ENCODE measurements around the gene GIMAP6. TPM values are rescaled to one million over a fixed set of nuclear protein-coding genes. Genes with fewer than 3 reads are reported as not detected.

GIMAP6 gene
- polyA plus RNA-seq, 2 of the 4 experiments (the other 2 are of a cell fraction): not detected

DNA sequence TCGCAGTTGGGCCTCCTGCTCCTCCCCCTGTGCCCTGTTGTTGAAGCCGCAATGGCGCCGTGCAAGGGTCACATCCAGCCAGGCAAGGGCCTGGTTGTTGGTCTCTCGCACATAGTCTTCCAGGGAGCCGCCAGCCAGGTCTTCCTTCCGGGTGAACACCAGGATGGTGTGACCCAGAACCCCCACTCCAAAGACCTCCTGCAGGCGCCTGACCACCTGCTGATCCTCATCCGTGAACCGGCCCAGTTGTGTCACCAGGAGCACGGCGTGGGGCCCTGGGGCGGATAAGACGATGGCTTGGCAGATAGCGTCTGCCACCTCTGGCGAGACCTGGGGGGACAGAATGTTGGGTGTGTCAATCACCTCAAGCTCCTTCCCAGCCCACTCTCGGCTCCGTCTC lies 4.2 kb downstream of the GIMAP6 start:
- no peaks in the 10 kb centered on the region for H3K9me3 ChIP-seq
- ChIA-PET POLR2A (no interaction called here), CTCF (no interaction called here)
- no peak overlapping the region for H3K4me3 ChIP-seq
- WGBS (ENCODE audit: missing lambda C conversion rate): 46% methylated on average over 16 of the region's 18 CpGs
- TF ChIP-seq MAFK (IDR thresholded peaks at IDR 0.05; ENCODE audit: partially characterized antibody): no peak
- TF ChIP-seq CEBPB (IDR thresholded peaks at IDR 0.05): no peak
- TF ChIP-seq CHD4 (IDR thresholded peaks at IDR 0.05; ENCODE audit: borderline replicate concordance): no peak
- TF ChIP-seq KDM5A (IDR thresholded peaks at IDR 0.05): no peak
- no peak for TF ChIP-seq MAZ (IDR thresholded peaks at IDR 0.05; ENCODE audit: borderline replicate concordance, low read depth, low read length)
- TF ChIP-seq EP300 (IDR thresholded peaks at IDR 0.05): no peak
- TF ChIP-seq HEYL (CRISPR knock-in tag; IDR thresholded peaks at IDR 0.05): no peak
- TF ChIP-seq BHLHE40 (IDR thresholded peaks at IDR 0.05; ENCODE audit: low read depth, low read length): no peak
- no peak for TF ChIP-seq GATA3 (IDR thresholded peaks at IDR 0.05; ENCODE audit: borderline replicate concordance)
- TF ChIP-seq HOXA7 (CRISPR knock-in tag; IDR thresholded peaks at IDR 0.05): no peak
- TF ChIP-seq, protein P1, sequence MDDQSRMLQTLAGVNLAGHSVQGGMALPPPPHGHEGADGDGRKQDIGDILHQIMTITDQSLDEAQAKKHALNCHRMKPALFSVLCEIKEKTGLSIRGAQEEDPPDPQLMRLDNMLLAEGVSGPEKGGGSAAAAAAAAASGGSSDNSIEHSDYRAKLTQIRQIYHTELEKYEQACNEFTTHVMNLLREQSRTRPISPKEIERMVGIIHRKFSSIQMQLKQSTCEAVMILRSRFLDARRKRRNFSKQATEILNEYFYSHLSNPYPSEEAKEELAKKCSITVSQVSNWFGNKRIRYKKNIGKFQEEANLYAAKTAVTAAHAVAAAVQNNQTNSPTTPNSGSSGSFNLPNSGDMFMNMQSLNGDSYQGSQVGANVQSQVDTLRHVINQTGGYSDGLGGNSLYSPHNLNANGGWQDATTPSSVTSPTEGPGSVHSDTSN (IDR thresholded peaks at IDR 0.05): no peak
- TF ChIP-seq E2F6 (IDR thresholded peaks at IDR 0.05; ENCODE audit: borderline replicate concordance, low read depth): no peak
- TF ChIP-seq ZSCAN20 (CRISPR knock-in tag; IDR thresholded peaks at IDR 0.05): no peak
- no peak overlapping the region for H3K27ac ChIP-seq
- H3K4me1 ChIP-seq: no peaks in the 10 kb centered on the region
- DNase-seq (ENCODE audit: low read depth in 1 of 2, low spot score in 1 of 2): no peak
- no peak overlapping the region for H3K4me2 ChIP-seq
- FAIRE-seq: no peak
- no peak for ATAC-seq

DNA sequence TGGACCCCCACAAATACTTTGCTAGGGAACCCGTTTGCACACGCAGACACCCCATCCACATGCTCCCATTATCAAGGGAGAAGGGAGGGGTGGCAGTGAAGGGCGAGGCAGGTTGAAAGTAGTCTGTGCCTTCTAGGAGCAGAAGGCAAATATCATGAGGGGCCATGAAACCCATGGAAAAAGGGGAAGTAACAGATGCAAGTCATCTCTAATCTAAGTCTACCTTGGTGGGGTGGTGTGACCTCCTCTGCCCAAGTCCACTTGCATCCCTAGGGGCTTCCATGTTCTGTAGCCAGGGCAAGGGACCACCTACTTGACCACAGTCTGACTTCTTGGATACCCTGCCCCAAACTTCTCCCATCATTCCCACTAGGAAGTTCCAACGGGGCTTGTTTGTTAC lies 5.5 kb downstream of the GIMAP6 start:
- Histone ChIP-seq H3K4me3 (no peak overlapping the region), H3K4me2 (no peak overlapping the region), H3K27ac (no peak overlapping the region), H3K4me1 (no peaks in the 10 kb centered on the region), H3K9me3 (no peaks in the 10 kb centered on the region)
- FAIRE-seq (no peak), DNase-seq (ENCODE audit: low read depth in 1 of 2, low spot score in 1 of 2) (no peak), ATAC-seq (no peak)
- WGBS (ENCODE audit: missing lambda C conversion rate): 0% methylated on average over 4 of the region's 4 CpGs
- POLR2A ChIA-PET: no interaction called here
- TF ChIP-seq CHD4 (IDR thresholded peaks at IDR 0.05; ENCODE audit: borderline replicate concordance) (no peak), ESRRA (IDR thresholded peaks at IDR 0.05; ENCODE audit: borderline replicate concordance, low read length) (no peak), TP53 (CRISPR knock-in tag; IDR thresholded peaks at IDR 0.05) (no peak), SREBF2 (IDR thresholded peaks at IDR 0.05) (no peak), MAZ (IDR thresholded peaks at IDR 0.05; ENCODE audit: borderline replicate concordance, low read depth, low read length) (no peak), EHMT2 (IDR thresholded peaks at IDR 0.05; ENCODE audit: low read depth) (no peak), FOSB (CRISPR knock-in tag; IDR thresholded peaks at IDR 0.05) (no peak), KDM5A (IDR thresholded peaks at IDR 0.05) (no peak), RCOR1 (IDR thresholded peaks at IDR 0.05; ENCODE audit: low read depth, low read length) (no peak), HEYL (CRISPR knock-in tag; IDR thresholded peaks at IDR 0.05) (no peak), PHF8 (IDR thresholded peaks at IDR 0.05; ENCODE audit: borderline replicate concordance, low read depth) (no peak), ATOH8 (CRISPR knock-in tag; IDR thresholded peaks at IDR 0.05; ENCODE audit: low read depth) (no peak), HES2 (IDR thresholded peaks at IDR 0.05) (no peak), TFCP2L1 (CRISPR knock-in tag; IDR thresholded peaks at IDR 0.05) (no peak)
- TF ChIP-seq, protein P2, sequence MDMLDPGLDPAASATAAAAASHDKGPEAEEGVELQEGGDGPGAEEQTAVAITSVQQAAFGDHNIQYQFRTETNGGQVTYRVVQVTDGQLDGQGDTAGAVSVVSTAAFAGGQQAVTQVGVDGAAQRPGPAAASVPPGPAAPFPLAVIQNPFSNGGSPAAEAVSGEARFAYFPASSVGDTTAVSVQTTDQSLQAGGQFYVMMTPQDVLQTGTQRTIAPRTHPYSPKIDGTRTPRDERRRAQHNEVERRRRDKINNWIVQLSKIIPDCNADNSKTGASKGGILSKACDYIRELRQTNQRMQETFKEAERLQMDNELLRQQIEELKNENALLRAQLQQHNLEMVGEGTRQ (IDR thresholded peaks at IDR 0.05): no peak
- TF ChIP-seq, protein P3, sequence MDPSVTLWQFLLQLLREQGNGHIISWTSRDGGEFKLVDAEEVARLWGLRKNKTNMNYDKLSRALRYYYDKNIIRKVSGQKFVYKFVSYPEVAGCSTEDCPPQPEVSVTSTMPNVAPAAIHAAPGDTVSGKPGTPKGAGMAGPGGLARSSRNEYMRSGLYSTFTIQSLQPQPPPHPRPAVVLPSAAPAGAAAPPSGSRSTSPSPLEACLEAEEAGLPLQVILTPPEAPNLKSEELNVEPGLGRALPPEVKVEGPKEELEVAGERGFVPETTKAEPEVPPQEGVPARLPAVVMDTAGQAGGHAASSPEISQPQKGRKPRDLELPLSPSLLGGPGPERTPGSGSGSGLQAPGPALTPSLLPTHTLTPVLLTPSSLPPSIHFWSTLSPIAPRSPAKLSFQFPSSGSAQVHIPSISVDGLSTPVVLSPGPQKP (IDR thresholded peaks at IDR 0.05; ENCODE audit: low read depth, low read length): no peak
- CTCF ChIA-PET: no interaction called here
